ENCODE measurements around the gene AOAH. TPM values are rescaled to one million over a fixed set of nuclear protein-coding genes. Genes with fewer than 3 reads are reported as not detected.

AOAH gene
- polyA plus RNA-seq, 6 donors from 2014 or later = 1.8 to 4.4 (median 2.3) TPM

GRCh38 chr7:36621396-36621795 lies 102.9 kb downstream of the AOAH start:
- H3K9me3 Mint-ChIP-seq = no peaks in the 10 kb centered on the region
- H3K36me3 Mint-ChIP-seq = no peaks in the 10 kb centered on the region
- no peaks in the 10 kb centered on the region for H3K27me3 Mint-ChIP-seq
- no peak overlapping the region for H3K27ac Mint-ChIP-seq
- DNase-seq = no peak
- peaks cover 34 to 52% (median 44%) of the 10 kb centered on the region in 3 donors for H3K4me1 Mint-ChIP-seq
- ATAC-seq (ENCODE audit: low read depth in 2 of 2) = no peak
- H3K4me3 Mint-ChIP-seq = peak overlapping the region in 6 of 8 donors; percentile 1 to 65 (median 22)

- DNase-seq = no peak
- Mint-ChIP-seq H3K27ac (no peak overlapping the region), H3K9me3 (no peaks in the 10 kb centered on the region), H3K4me3 (no peak overlapping the region), H3K36me3 (no peaks in the 10 kb centered on the region), H3K27me3 (no peaks in the 10 kb centered on the region), H3K4me1 (peaks cover 30 to 42% (median 37%) of the 10 kb centered on the region in 3 donors)
- ATAC-seq (ENCODE audit: low read depth in 2 of 2) = no peak
Measured at GRCh38 chr7:36620166-36620708, 104.1 kb downstream of the AOAH start.

DNA sequence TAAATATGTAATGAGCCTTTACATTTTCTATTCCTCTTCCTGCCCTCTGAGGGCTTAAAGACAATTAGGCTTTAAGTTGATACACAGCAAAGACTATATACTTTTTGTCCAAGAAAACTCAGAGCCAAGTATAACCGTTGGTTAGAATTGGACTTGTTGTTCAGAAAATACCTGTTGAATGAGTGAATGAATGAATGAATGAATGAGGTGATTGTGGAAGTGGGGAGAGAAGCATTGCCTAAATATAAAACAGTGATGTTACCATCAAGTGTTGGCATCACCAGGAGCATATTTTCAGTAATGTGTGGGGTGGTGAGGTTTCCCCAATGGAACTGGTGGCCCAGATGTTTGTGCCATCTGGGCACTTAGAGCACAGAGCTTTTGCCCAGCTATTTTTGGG lies 106.9 kb downstream of the AOAH start:
- H3K27ac Mint-ChIP-seq = no peak overlapping the region
- H3K27me3 Mint-ChIP-seq = no peaks in the 10 kb centered on the region
- H3K4me1 Mint-ChIP-seq = peaks cover 16 to 32% (median 18%) of the 10 kb centered on the region in 3 donors
- DNase-seq (no peak), ATAC-seq (ENCODE audit: low read depth in 2 of 2) (no peak)
- no peaks in the 10 kb centered on the region for H3K9me3 Mint-ChIP-seq
- H3K4me3 Mint-ChIP-seq = no peak overlapping the region
- no peaks in the 10 kb centered on the region for H3K36me3 Mint-ChIP-seq

DNA sequence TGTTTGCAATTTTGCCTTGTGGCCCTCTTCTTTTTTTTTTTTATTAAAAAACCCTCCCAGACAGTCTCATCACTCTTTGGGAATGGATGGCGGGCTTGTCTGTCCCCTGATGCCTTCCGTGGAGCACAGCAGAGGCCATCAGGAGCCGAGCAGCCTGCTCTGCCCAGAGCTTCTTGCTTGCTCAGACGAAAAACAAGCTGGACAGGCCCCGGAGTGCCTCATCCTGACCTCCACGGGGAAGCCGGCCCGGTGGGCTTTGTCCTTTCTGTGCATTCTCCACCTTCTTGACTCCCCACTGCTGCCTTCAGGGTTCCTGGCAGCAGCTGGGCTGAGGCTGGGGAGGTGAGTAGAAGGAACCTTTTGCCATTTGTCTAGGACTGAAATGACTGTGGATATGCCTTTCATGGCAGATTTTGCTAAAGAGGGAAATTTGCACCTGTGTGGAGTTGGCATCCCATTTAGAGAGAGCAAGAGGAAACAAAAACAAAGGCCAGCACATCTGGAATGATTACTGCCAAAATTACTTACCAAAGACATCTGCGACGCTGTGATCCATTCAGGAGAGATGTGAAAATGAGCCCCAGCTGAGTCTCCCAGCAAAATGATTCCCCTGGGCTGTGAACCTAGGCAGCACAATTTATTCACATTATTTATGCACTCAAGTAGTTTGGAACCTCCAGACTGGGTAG lies 108.3 kb downstream of the AOAH start:
- peaks cover 6 to 18% (median 9%) of the 10 kb centered on the region in 3 donors for H3K4me1 Mint-ChIP-seq
- ATAC-seq (ENCODE audit: low read depth in 2 of 2) = no peak
- H3K27me3 Mint-ChIP-seq = no peaks in the 10 kb centered on the region
- H3K27ac Mint-ChIP-seq = no peak overlapping the region
- no peaks in the 10 kb centered on the region for H3K9me3 Mint-ChIP-seq
- no peak for DNase-seq
- H3K36me3 Mint-ChIP-seq = no peaks in the 10 kb centered on the region
- no peak overlapping the region for H3K4me3 Mint-ChIP-seq

DNA sequence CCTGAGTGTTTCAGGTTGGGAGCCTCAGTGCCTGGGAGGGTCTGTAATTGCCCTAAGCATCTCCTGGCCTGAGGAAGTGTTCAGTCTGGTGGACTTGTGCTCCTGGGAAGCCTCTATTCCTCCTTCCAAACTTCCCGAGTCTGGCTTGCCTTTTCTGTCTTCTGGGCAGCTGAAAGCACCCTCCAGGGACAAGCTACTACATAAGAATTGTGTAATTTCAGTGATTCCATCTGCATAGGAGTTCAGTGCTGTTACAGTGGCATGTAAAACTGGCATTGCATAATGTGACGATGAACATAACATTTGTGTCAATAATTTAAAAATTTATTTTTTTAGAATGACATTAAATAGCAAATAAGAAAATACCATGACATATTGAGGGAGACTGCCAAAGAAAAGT lies 109.3 kb downstream of the AOAH start:
- peaks cover 6 to 17% (median 9%) of the 10 kb centered on the region in 3 donors for H3K4me1 Mint-ChIP-seq
- H3K9me3 Mint-ChIP-seq = no peaks in the 10 kb centered on the region
- H3K36me3 Mint-ChIP-seq = no peaks in the 10 kb centered on the region
- H3K27ac Mint-ChIP-seq = no peak overlapping the region
- ATAC-seq (ENCODE audit: low read depth in 2 of 2) = no peak
- no peaks in the 10 kb centered on the region for H3K27me3 Mint-ChIP-seq
- no peak overlapping the region for H3K4me3 Mint-ChIP-seq
- no peak for DNase-seq

GRCh38 chr7:36613031-36613614 lies 111.2 kb downstream of the AOAH start:
- peak overlapping the region in 3 of 8 donors; percentile 0 to 32 (median 10) for H3K4me3 Mint-ChIP-seq
- no peaks in the 10 kb centered on the region for H3K36me3 Mint-ChIP-seq
- DNase-seq (no peak), ATAC-seq (ENCODE audit: low read depth in 2 of 2) (no peak)
- no peak overlapping the region for H3K27ac Mint-ChIP-seq
- H3K4me1 Mint-ChIP-seq = peaks cover 6 to 17% (median 9%) of the 10 kb centered on the region in 3 donors
- H3K9me3 Mint-ChIP-seq = no peaks in the 10 kb centered on the region
- H3K27me3 Mint-ChIP-seq = no peaks in the 10 kb centered on the region

GRCh38 chr7:36611703-36612102 lies 112.6 kb downstream of the AOAH start:
- Mint-ChIP-seq H3K9me3 (no peaks in the 10 kb centered on the region), H3K4me1 (peaks cover 6 to 17% (median 9%) of the 10 kb centered on the region in 3 donors), H3K27me3 (no peaks in the 10 kb centered on the region), H3K36me3 (no peaks in the 10 kb centered on the region), H3K27ac (no peak overlapping the region), H3K4me3 (no peak overlapping the region)
- ATAC-seq (ENCODE audit: low read depth in 2 of 2) = no peak
- no peak for DNase-seq

DNA sequence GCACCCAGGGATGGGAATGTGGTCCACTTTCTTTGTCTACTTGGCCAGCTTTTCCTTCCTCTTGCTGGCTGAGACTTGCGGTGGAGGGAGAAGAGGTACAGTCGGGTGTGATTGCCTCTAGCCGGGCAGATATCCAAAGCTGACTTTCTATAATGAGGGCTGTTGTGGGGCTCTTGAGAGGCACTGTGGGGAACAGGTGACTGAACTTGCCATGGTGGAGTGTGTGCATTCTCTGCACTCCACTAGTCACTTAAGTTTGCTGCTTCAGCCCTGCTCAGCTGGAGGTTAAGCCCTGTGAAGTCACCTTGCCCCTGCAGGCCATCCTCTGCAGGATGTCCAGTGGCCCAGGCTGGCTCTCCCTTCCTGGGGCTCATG lies 116.6 kb downstream of the AOAH start:
- H3K4me3 Mint-ChIP-seq = no peak overlapping the region
- DNase-seq (no peak), ATAC-seq (ENCODE audit: low read depth in 2 of 2) (no peak)
- no peak overlapping the region for H3K27ac Mint-ChIP-seq
- H3K4me1 Mint-ChIP-seq = no peaks in the 10 kb centered on the region
- H3K36me3 Mint-ChIP-seq = no peaks in the 10 kb centered on the region
- H3K27me3 Mint-ChIP-seq = peaks cover 0 to 8% (median 0%) of the 10 kb centered on the region in 3 donors
- peaks cover 0 to 2% (median 0%) of the 10 kb centered on the region in 7 donors for H3K9me3 Mint-ChIP-seq

GRCh38 chr7:36606976-36607720 lies 117.1 kb downstream of the AOAH start:
- H3K4me3 Mint-ChIP-seq = no peak overlapping the region
- H3K9me3 Mint-ChIP-seq = peaks cover 0 to 2% (median 0%) of the 10 kb centered on the region in 7 donors
- no peak for DNase-seq
- no peak overlapping the region for H3K27ac Mint-ChIP-seq
- no peak for ATAC-seq (ENCODE audit: low read depth in 2 of 2)
- H3K4me1 Mint-ChIP-seq = no peaks in the 10 kb centered on the region
- H3K36me3 Mint-ChIP-seq = no peaks in the 10 kb centered on the region
- H3K27me3 Mint-ChIP-seq = peaks cover 0 to 8% (median 0%) of the 10 kb centered on the region in 3 donors

DNA sequence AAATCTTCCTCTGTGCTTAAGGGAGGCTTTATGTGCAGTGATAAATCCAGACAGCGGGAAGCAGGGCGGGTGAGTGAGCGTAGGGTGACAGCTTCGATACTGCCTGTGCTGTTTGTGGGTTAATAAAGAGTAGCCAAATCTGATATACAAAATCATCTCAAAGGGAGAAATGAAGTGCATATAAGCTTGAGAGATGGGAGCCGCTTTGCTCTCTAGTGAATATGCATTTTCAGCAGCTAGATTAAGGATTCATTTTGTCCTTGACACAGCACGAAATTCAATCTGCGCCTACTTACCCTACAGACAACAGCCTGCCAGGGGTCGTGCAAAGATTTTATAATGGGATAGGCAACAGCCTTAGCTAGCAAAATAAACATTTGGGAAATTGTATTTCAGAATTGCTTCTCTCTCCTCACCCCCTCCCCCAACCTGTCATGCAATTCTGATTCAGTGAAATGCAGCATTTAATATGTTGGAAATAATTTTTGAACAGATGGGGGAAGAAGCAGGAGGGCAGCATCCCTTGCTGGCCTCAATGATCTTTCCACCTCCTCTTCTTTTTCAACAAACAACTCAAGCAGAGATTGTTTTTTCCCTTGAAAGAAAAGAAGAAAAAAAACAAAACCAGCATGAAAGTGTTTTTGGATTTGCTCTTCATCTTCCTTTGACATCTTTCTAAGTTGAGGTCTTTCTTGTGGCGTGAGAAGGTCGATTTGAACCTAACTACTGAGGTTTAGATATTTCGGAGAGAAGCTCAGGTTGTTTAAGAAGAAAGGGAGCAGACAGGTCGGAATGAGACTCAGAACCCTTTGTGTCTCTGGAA lies 117.9 kb downstream of the AOAH start:
- no peaks in the 10 kb centered on the region for H3K36me3 Mint-ChIP-seq
- DNase-seq (no peak), ATAC-seq (ENCODE audit: low read depth in 2 of 2) (no peak)
- no peak overlapping the region for H3K27ac Mint-ChIP-seq
- H3K9me3 Mint-ChIP-seq = peaks cover 0 to 2% (median 0%) of the 10 kb centered on the region in 7 donors
- no peaks in the 10 kb centered on the region for H3K4me1 Mint-ChIP-seq
- H3K4me3 Mint-ChIP-seq = no peak overlapping the region
- peaks cover 0 to 8% (median 0%) of the 10 kb centered on the region in 3 donors for H3K27me3 Mint-ChIP-seq

- ATAC-seq (ENCODE audit: low read depth in 2 of 2) (no peak), DNase-seq (no peak)
- Mint-ChIP-seq H3K27me3 (peaks cover 0 to 8% (median 0%) of the 10 kb centered on the region in 3 donors), H3K4me1 (no peaks in the 10 kb centered on the region), H3K9me3 (peaks cover 0 to 2% (median 0%) of the 10 kb centered on the region in 7 donors), H3K4me3 (no peak overlapping the region), H3K27ac (no peak overlapping the region), H3K36me3 (no peaks in the 10 kb centered on the region)
Measured at GRCh38 chr7:36605261-36606051, 118.8 kb downstream of the AOAH start.

DNA sequence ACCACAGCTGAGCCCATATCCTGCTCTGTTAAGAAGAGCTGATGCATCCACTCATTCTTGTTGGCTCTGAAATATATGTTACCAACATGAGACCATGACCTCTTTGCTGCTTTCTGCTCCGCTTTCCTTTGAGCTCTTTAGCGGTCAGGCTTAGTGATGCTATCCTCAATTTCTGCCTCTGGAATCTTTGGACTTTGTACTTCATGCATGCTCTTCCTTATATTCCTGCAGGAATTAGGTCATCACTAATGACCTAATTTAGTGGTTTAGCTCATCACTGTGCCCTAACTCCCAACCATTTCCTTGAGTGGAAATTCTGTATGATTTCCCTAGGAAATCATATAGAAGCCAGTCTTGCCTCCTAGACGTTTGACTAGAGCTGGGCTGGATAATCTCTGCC lies 119.5 kb downstream of the AOAH start:
- DNase-seq = no peak

More for the DNA sequence above, 119.5 kb downstream of the AOAH start:
- no peak overlapping the region for H3K27ac Mint-ChIP-seq
- ATAC-seq (ENCODE audit: low read depth in 2 of 2) = no peak
- H3K36me3 Mint-ChIP-seq = no peaks in the 10 kb centered on the region
- peaks cover 0 to 2% (median 0%) of the 10 kb centered on the region in 7 donors for H3K9me3 Mint-ChIP-seq
- H3K27me3 Mint-ChIP-seq = peaks cover 0 to 8% (median 0%) of the 10 kb centered on the region in 3 donors
- H3K4me3 Mint-ChIP-seq = peak overlapping the region in 1 of 8 donors; percentile 6
- no peaks in the 10 kb centered on the region for H3K4me1 Mint-ChIP-seq
